ENCODE data around the gene ISY1.
"Not testable (repeated sequence)": the region's sequence is repeated elsewhere in the genome, so short reads cannot be mapped to it uniquely, and the experiment has no call there.

Gene ISY1

GRCh38 chr3:129112308-129113052 is 48.4 kb downstream of the ISY1 start:
- Histone ChIP-seq H3K9me3 (ENCODE audit: insufficient read depth, low read depth, low read length) (no peaks in the 10 kb centered on the region), H3K79me2 (ENCODE audit: insufficient read depth, low read length) (peaks cover 25% of the 10 kb centered on the region), H3K9me2 (replicated peaks; ENCODE audit: low read depth, low read length) (no peaks in the 10 kb centered on the region), H3F3A (ENCODE audit: low read depth) (no peaks in the 10 kb centered on the region), H3K9ac (ENCODE audit: low read depth, low read length, poor library complexity, severe bottlenecking) (no peak overlapping the region), H3K4me1 (ENCODE audit: insufficient read depth, low read length, poor library complexity, severe bottlenecking) (peaks cover 23% of the 10 kb centered on the region), H3K4me2 (ENCODE audit: low read depth, low read length, poor library complexity, severe bottlenecking) (no peak overlapping the region), H3K4me3 (ENCODE audit: low read length, poor library complexity, severe bottlenecking) (no peak overlapping the region), H3K36me3 (ENCODE audit: insufficient read depth, low read length) (no peaks in the 10 kb centered on the region), H4K20me1 (ENCODE audit: insufficient read depth, low read length, poor library complexity, severe bottlenecking) (peaks cover 5% of the 10 kb centered on the region), H3K27me3 (ENCODE audit: insufficient read depth, low read length, poor library complexity, severe bottlenecking) (no peaks in the 10 kb centered on the region), H2AFZ (ENCODE audit: low read length) (no peak overlapping the region)
- TF ChIP-seq CTCF (conservative IDR thresholded peaks at IDR 0.05; ENCODE audit: low read length) (no peak), EZH2phosphoT487 (IDR thresholded peaks at IDR 0.05; ENCODE audit: borderline replicate concordance) (no peak)

- not testable (repeated sequence) for H4K20me1 ChIP-seq (ENCODE audit: insufficient read depth, low read length, poor library complexity, severe bottlenecking); H3F3A ChIP-seq (ENCODE audit: low read depth); H3K36me3 ChIP-seq (ENCODE audit: insufficient read depth, low read length); H3K9me3 ChIP-seq (ENCODE audit: insufficient read depth, low read depth, low read length); H3K4me3 ChIP-seq (ENCODE audit: low read length, poor library complexity, severe bottlenecking); H2AFZ ChIP-seq (ENCODE audit: low read length); H3K9ac ChIP-seq (ENCODE audit: low read depth, low read length, poor library complexity, severe bottlenecking); H3K9me2 ChIP-seq (replicated peaks; ENCODE audit: low read depth, low read length); H3K4me2 ChIP-seq (ENCODE audit: low read depth, low read length, poor library complexity, severe bottlenecking); H3K27me3 ChIP-seq (ENCODE audit: insufficient read depth, low read length, poor library complexity, severe bottlenecking)
- peaks cover 14% of the 10 kb centered on the region; the same call in 1 of the 2 replicates for H3K79me2 ChIP-seq (ENCODE audit: insufficient read depth, low read length)
- peaks cover 15% of the 10 kb centered on the region for H3K4me1 ChIP-seq (ENCODE audit: insufficient read depth, low read length, poor library complexity, severe bottlenecking)
These were observed 49.6 kb downstream of the ISY1 start for GRCh38 chr3:129111076-129111780.

GRCh38 chr3:129107793-129108192 is 53.1 kb downstream of the ISY1 start:
- Histone ChIP-seq H2AFZ (ENCODE audit: low read length) (no peak overlapping the region), H3K79me2 (ENCODE audit: insufficient read depth, low read length) (peaks cover 5% of the 10 kb centered on the region; the same call in 1 of the 2 replicates), H3K9me3 (ENCODE audit: insufficient read depth, low read depth, low read length) (no peaks in the 10 kb centered on the region), H3K9me2 (replicated peaks; ENCODE audit: low read depth, low read length) (no peaks in the 10 kb centered on the region), H3K36me3 (ENCODE audit: insufficient read depth, low read length) (no peaks in the 10 kb centered on the region; the same call in 1 of the 2 replicates), H3K4me3 (ENCODE audit: low read length, poor library complexity, severe bottlenecking) (no peak overlapping the region), H3F3A (ENCODE audit: low read depth) (no peaks in the 10 kb centered on the region), H3K4me1 (ENCODE audit: insufficient read depth, low read length, poor library complexity, severe bottlenecking) (peaks cover 3% of the 10 kb centered on the region), H4K20me1 (ENCODE audit: insufficient read depth, low read length, poor library complexity, severe bottlenecking) (no peaks in the 10 kb centered on the region), H3K27me3 (ENCODE audit: insufficient read depth, low read length, poor library complexity, severe bottlenecking) (no peaks in the 10 kb centered on the region), H3K4me2 (ENCODE audit: low read depth, low read length, poor library complexity, severe bottlenecking) (no peak overlapping the region), H3K9ac (ENCODE audit: low read depth, low read length, poor library complexity, severe bottlenecking) (no peak overlapping the region)
- TF ChIP-seq EZH2phosphoT487 (IDR thresholded peaks at IDR 0.05; ENCODE audit: borderline replicate concordance) (no peak), CTCF (conservative IDR thresholded peaks at IDR 0.05; ENCODE audit: low read length) (no peak)

Data from Loucy (cell line).